ENCODE data around the gene TGFB1.
A peak's percentile ranks its signal among the peaks of the same experiment; 100 is the strongest.
"Not testable (repeated sequence)": the region's sequence is repeated elsewhere in the genome, so short reads cannot be mapped to it uniquely, and the experiment has no call there.

The TGFB1 gene

GRCh38 chr19:41386442-41386841 lies 32.7 kb upstream of the TGFB1 start:
- H3K9me3 ChIP-seq (ENCODE audit: control insufficient read depth, low read length), result no peaks in the 10 kb centered on the region
- H3K9ac ChIP-seq (ENCODE audit: low read length), result peak overlapping the region; percentile 66
- H3K4me3 ChIP-seq (ENCODE audit: low read length), result no peak overlapping the region
- no peaks in the 10 kb centered on the region for H3K27me3 ChIP-seq (replicated peaks; ENCODE audit: control insufficient read depth, insufficient read depth, low read length)
- H3K36me3 ChIP-seq (ENCODE audit: control insufficient read depth, insufficient read depth, low read length, severe bottlenecking), result peaks cover 19% of the 10 kb centered on the region
- no peak for DNase-seq (ENCODE audit: low read depth)
- peaks cover 13% of the 10 kb centered on the region for H3K4me1 ChIP-seq (ENCODE audit: control insufficient read depth, insufficient read depth, low read length)

- no peaks in the 10 kb centered on the region for H3K27me3 ChIP-seq (replicated peaks; ENCODE audit: control insufficient read depth, insufficient read depth, low read length)
- H3K4me3 ChIP-seq (ENCODE audit: low read length), result no peak overlapping the region
- peaks cover 16% of the 10 kb centered on the region for H3K4me1 ChIP-seq (ENCODE audit: control insufficient read depth, insufficient read depth, low read length)
- no peaks in the 10 kb centered on the region for H3K36me3 ChIP-seq (ENCODE audit: control insufficient read depth, insufficient read depth, low read length, severe bottlenecking)
- H3K9ac ChIP-seq (ENCODE audit: low read length), result no peak overlapping the region
- no peak for DNase-seq (ENCODE audit: low read depth)
- H3K9me3 ChIP-seq (ENCODE audit: control insufficient read depth, low read length), result no peaks in the 10 kb centered on the region
Measured at GRCh38 chr19:41384351-41384750, 30.6 kb upstream of the TGFB1 start.

- H3K4me1 ChIP-seq (ENCODE audit: control insufficient read depth, insufficient read depth, low read length), result peaks cover 19% of the 10 kb centered on the region
- DNase-seq (ENCODE audit: low read depth); H3K27me3 ChIP-seq (replicated peaks; ENCODE audit: control insufficient read depth, insufficient read depth, low read length); H3K9me3 ChIP-seq (ENCODE audit: control insufficient read depth, low read length); H3K9ac ChIP-seq (ENCODE audit: low read length); H3K36me3 ChIP-seq (ENCODE audit: control insufficient read depth, insufficient read depth, low read length, severe bottlenecking); H3K4me3 ChIP-seq (ENCODE audit: low read length): not testable (repeated sequence)
Measured at GRCh38 chr19:41381536-41381935, 27.8 kb upstream of the TGFB1 start.

- H3K4me1 ChIP-seq (ENCODE audit: control insufficient read depth, insufficient read depth, low read length), result peaks cover 22% of the 10 kb centered on the region
- no peaks in the 10 kb centered on the region for H3K36me3 ChIP-seq (ENCODE audit: control insufficient read depth, insufficient read depth, low read length, severe bottlenecking)
- no peaks in the 10 kb centered on the region for H3K27me3 ChIP-seq (replicated peaks; ENCODE audit: control insufficient read depth, insufficient read depth, low read length)
- H3K9ac ChIP-seq (ENCODE audit: low read length), result no peak overlapping the region
- no peak overlapping the region for H3K4me3 ChIP-seq (ENCODE audit: low read length)
- no peaks in the 10 kb centered on the region for H3K9me3 ChIP-seq (ENCODE audit: control insufficient read depth, low read length)
- DNase-seq (ENCODE audit: low read depth), result no peak
Measured at GRCh38 chr19:41377977-41378709, 24.4 kb upstream of the TGFB1 start.

GRCh38 chr19:41376998-41377365 lies 23.3 kb upstream of the TGFB1 start:
- no peak for DNase-seq (ENCODE audit: low read depth)
- Histone ChIP-seq H3K36me3 (ENCODE audit: control insufficient read depth, insufficient read depth, low read length, severe bottlenecking) (no peaks in the 10 kb centered on the region), H3K4me1 (ENCODE audit: control insufficient read depth, insufficient read depth, low read length) (peaks cover 22% of the 10 kb centered on the region), H3K9ac (ENCODE audit: low read length) (peak overlapping the region; percentile 82), H3K27me3 (replicated peaks; ENCODE audit: control insufficient read depth, insufficient read depth, low read length) (no peaks in the 10 kb centered on the region), H3K9me3 (ENCODE audit: control insufficient read depth, low read length) (no peaks in the 10 kb centered on the region), H3K4me3 (ENCODE audit: low read length) (peak overlapping the region; percentile 82)

- H3K9ac ChIP-seq (ENCODE audit: low read length), result peak within 1 kb of the TSS; percentile 82
- H3K27me3 ChIP-seq (replicated peaks; ENCODE audit: control insufficient read depth, insufficient read depth, low read length), result no peaks in the 10 kb centered on the region
- no peaks in the 10 kb centered on the region for H3K9me3 ChIP-seq (ENCODE audit: control insufficient read depth, low read length)
- H3K36me3 ChIP-seq (ENCODE audit: control insufficient read depth, insufficient read depth, low read length, severe bottlenecking), result no peaks in the 10 kb centered on the region
- H3K4me1 ChIP-seq (ENCODE audit: control insufficient read depth, insufficient read depth, low read length), result peaks cover 22% of the 10 kb centered on the region
- peak within 1 kb of the TSS; percentile 82 for H3K4me3 ChIP-seq (ENCODE audit: low read length)
- peak; percentile 65 for DNase-seq (ENCODE audit: low read depth)
Measured at GRCh38 chr19:41376241-41376997, 22.7 kb upstream of the TGFB1 start, which contains the start of gene TMEM91. Gene TMEM91, plus strand, starts transcription at chr19:41376533. Its CDS starts 1,777 bp downstream, at chr19:41378310.

GRCh38 chr19:41373993-41374392 lies 20.3 kb upstream of the TGFB1 start:
- no peak overlapping the region for H3K9ac ChIP-seq (ENCODE audit: low read length)
- peak; percentile 97 for DNase-seq (ENCODE audit: low read depth)
- H3K27me3 ChIP-seq (replicated peaks; ENCODE audit: control insufficient read depth, insufficient read depth, low read length), result no peaks in the 10 kb centered on the region
- H3K4me1 ChIP-seq (ENCODE audit: control insufficient read depth, insufficient read depth, low read length), result peaks cover 22% of the 10 kb centered on the region
- H3K4me3 ChIP-seq (ENCODE audit: low read length), result no peak overlapping the region
- no peaks in the 10 kb centered on the region for H3K36me3 ChIP-seq (ENCODE audit: control insufficient read depth, insufficient read depth, low read length, severe bottlenecking)
- no peaks in the 10 kb centered on the region for H3K9me3 ChIP-seq (ENCODE audit: control insufficient read depth, low read length)

GRCh38 chr19:41372501-41372900 lies 18.8 kb upstream of the TGFB1 start:
- H3K27me3 ChIP-seq (replicated peaks; ENCODE audit: control insufficient read depth, insufficient read depth, low read length), result no peaks in the 10 kb centered on the region
- H3K36me3 ChIP-seq (ENCODE audit: control insufficient read depth, insufficient read depth, low read length, severe bottlenecking), result no peaks in the 10 kb centered on the region
- no peak for DNase-seq (ENCODE audit: low read depth)
- no peak overlapping the region for H3K9ac ChIP-seq (ENCODE audit: low read length)
- H3K4me1 ChIP-seq (ENCODE audit: control insufficient read depth, insufficient read depth, low read length), result peaks cover 30% of the 10 kb centered on the region
- no peaks in the 10 kb centered on the region for H3K9me3 ChIP-seq (ENCODE audit: control insufficient read depth, low read length)
- no peak overlapping the region for H3K4me3 ChIP-seq (ENCODE audit: low read length)

- Histone ChIP-seq H3K4me1 (ENCODE audit: control insufficient read depth, insufficient read depth, low read length) (peaks cover 30% of the 10 kb centered on the region), H3K9me3 (ENCODE audit: control insufficient read depth, low read length) (no peaks in the 10 kb centered on the region), H3K27me3 (replicated peaks; ENCODE audit: control insufficient read depth, insufficient read depth, low read length) (no peaks in the 10 kb centered on the region), H3K36me3 (ENCODE audit: control insufficient read depth, insufficient read depth, low read length, severe bottlenecking) (no peaks in the 10 kb centered on the region), H3K4me3 (ENCODE audit: low read length) (no peak overlapping the region), H3K9ac (ENCODE audit: low read length) (no peak overlapping the region)
- no peak for DNase-seq (ENCODE audit: low read depth)
Measured at GRCh38 chr19:41371541-41371940, 17.8 kb upstream of the TGFB1 start.

- not testable (repeated sequence) for H3K36me3 ChIP-seq (ENCODE audit: control insufficient read depth, insufficient read depth, low read length, severe bottlenecking); H3K9me3 ChIP-seq (ENCODE audit: control insufficient read depth, low read length); DNase-seq (ENCODE audit: low read depth); H3K4me3 ChIP-seq (ENCODE audit: low read length); H3K27me3 ChIP-seq (replicated peaks; ENCODE audit: control insufficient read depth, insufficient read depth, low read length); H3K9ac ChIP-seq (ENCODE audit: low read length)
- H3K4me1 ChIP-seq (ENCODE audit: control insufficient read depth, insufficient read depth, low read length), result peaks cover 27% of the 10 kb centered on the region
Measured at GRCh38 chr19:41371119-41371518, 17.4 kb upstream of the TGFB1 start.

GRCh38 chr19:41369769-41370168 lies 16.0 kb upstream of the TGFB1 start:
- no peaks in the 10 kb centered on the region for H3K27me3 ChIP-seq (replicated peaks; ENCODE audit: control insufficient read depth, insufficient read depth, low read length)
- H3K9ac ChIP-seq (ENCODE audit: low read length), result no peak overlapping the region
- no peak overlapping the region for H3K4me3 ChIP-seq (ENCODE audit: low read length)
- DNase-seq (ENCODE audit: low read depth), result no peak
- no peaks in the 10 kb centered on the region for H3K9me3 ChIP-seq (ENCODE audit: control insufficient read depth, low read length)
- H3K4me1 ChIP-seq (ENCODE audit: control insufficient read depth, insufficient read depth, low read length), result peaks cover 26% of the 10 kb centered on the region
- no peaks in the 10 kb centered on the region for H3K36me3 ChIP-seq (ENCODE audit: control insufficient read depth, insufficient read depth, low read length, severe bottlenecking)
